ENCODE measurements around the gene GATB. TPM values are rescaled to one million over a fixed set of nuclear protein-coding genes. Genes with fewer than 3 reads are reported as not detected.

Gene GATB
- total and polyA plus RNA-seq, 2 experiments from 2014 or later = 17.7 to 18.9 TPM

DNA sequence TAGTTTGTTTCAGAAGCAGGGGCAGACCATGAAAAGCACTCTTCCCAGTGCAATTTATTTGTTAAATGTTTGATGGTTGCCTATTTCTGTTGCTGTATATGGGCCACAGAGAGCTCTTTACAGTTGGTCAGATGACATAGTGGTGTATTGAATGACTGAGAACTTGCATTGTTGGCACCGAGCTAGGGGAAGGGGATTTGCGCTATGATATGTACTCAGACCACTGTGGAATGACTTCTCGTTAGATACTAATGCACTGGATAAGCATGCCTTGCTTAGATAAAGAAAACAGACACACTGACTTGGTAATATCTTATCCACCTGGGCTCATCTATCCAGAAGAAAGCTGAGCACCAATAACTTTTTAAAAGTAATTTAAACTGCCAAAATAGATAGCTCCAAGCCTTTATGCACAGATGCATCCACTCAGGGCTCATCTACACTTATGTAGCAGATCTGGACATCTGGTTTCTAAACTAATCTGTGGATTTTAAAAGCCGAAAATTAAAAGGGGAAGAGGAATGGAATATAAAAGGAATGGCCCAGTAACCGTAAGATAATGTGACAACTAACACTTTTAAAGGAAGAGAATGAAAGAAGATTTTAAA lies 132.7 kb downstream of the GATB start:
- Mint-ChIP-seq H3K27me3 (ENCODE audit: insufficient read depth, low read depth, poor library complexity) (no peaks in the 10 kb centered on the region), H3K27ac (no peak overlapping the region), H3K36me3 (ENCODE audit: low read depth) (peaks cover 6% of the 10 kb centered on the region; the same call in 2 of the 3 replicates), H3K9me3 (no peaks in the 10 kb centered on the region), H3K4me3 (no peak overlapping the region), H3K4me1 (peaks cover 13% of the 10 kb centered on the region)
- Histone ChIP-seq H3K79me2 (replicated peaks; ENCODE audit: insufficient read depth) (no peaks in the 10 kb centered on the region; the same call in 1 of the 2 replicates), H3K27me3 (ENCODE audit: insufficient read depth) (no peaks in the 10 kb centered on the region), H4K20me1 (replicated peaks; ENCODE audit: insufficient read depth) (no peaks in the 10 kb centered on the region; the same call in 1 of the 2 replicates), H3K36me3 (ENCODE audit: insufficient read depth) (no peaks in the 10 kb centered on the region), H3K4me3 (no peak overlapping the region), H3K9me2 (ENCODE audit: insufficient read depth) (no peaks in the 10 kb centered on the region), H3K4me1 (ENCODE audit: insufficient read depth) (peaks cover 5% of the 10 kb centered on the region), H3F3A (replicated peaks; ENCODE audit: low read depth) (no peaks in the 10 kb centered on the region), H3K4me2 (no peak overlapping the region), H3K27ac (ENCODE audit: low read depth) (no peak overlapping the region), H2AFZ (no peak overlapping the region)
- DNase-seq (ENCODE audit: low spot score) (no peak), ATAC-seq (no peak)
- TF ChIP-seq, protein P1, sequence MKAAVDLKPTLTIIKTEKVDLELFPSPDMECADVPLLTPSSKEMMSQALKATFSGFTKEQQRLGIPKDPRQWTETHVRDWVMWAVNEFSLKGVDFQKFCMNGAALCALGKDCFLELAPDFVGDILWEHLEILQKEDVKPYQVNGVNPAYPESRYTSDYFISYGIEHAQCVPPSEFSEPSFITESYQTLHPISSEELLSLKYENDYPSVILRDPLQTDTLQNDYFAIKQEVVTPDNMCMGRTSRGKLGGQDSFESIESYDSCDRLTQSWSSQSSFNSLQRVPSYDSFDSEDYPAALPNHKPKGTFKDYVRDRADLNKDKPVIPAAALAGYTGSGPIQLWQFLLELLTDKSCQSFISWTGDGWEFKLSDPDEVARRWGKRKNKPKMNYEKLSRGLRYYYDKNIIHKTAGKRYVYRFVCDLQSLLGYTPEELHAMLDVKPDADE (IDR thresholded peaks at IDR 0.05) = no peak
- TF ChIP-seq POLR2AphosphoS5 (IDR thresholded peaks at IDR 0.05; ENCODE audit: low read depth) (no peak), STAT1 (IDR thresholded peaks at IDR 0.05; ENCODE audit: unreplicated experiment) (no peak), ZNF114 (CRISPR knock-in tag; IDR thresholded peaks at IDR 0.05) (no peak), JUNB (IDR thresholded peaks at IDR 0.05; ENCODE audit: unreplicated experiment) (no peak), CREB1 (CRISPR knock-in tag; IDR thresholded peaks at IDR 0.05; ENCODE audit: low read depth) (no peak), ZNF331 (CRISPR knock-in tag; IDR thresholded peaks at IDR 0.05; ENCODE audit: low read depth) (no peak), EZH2phosphoT487 (IDR thresholded peaks at IDR 0.05; ENCODE audit: unreplicated experiment) (no peak), EZH2 (IDR thresholded peaks at IDR 0.05; ENCODE audit: low read depth, unreplicated experiment) (no peak), NANOG (IDR thresholded peaks at IDR 0.05; ENCODE audit: borderline replicate concordance) (no peak)
- TF ChIP-seq, protein P2, sequence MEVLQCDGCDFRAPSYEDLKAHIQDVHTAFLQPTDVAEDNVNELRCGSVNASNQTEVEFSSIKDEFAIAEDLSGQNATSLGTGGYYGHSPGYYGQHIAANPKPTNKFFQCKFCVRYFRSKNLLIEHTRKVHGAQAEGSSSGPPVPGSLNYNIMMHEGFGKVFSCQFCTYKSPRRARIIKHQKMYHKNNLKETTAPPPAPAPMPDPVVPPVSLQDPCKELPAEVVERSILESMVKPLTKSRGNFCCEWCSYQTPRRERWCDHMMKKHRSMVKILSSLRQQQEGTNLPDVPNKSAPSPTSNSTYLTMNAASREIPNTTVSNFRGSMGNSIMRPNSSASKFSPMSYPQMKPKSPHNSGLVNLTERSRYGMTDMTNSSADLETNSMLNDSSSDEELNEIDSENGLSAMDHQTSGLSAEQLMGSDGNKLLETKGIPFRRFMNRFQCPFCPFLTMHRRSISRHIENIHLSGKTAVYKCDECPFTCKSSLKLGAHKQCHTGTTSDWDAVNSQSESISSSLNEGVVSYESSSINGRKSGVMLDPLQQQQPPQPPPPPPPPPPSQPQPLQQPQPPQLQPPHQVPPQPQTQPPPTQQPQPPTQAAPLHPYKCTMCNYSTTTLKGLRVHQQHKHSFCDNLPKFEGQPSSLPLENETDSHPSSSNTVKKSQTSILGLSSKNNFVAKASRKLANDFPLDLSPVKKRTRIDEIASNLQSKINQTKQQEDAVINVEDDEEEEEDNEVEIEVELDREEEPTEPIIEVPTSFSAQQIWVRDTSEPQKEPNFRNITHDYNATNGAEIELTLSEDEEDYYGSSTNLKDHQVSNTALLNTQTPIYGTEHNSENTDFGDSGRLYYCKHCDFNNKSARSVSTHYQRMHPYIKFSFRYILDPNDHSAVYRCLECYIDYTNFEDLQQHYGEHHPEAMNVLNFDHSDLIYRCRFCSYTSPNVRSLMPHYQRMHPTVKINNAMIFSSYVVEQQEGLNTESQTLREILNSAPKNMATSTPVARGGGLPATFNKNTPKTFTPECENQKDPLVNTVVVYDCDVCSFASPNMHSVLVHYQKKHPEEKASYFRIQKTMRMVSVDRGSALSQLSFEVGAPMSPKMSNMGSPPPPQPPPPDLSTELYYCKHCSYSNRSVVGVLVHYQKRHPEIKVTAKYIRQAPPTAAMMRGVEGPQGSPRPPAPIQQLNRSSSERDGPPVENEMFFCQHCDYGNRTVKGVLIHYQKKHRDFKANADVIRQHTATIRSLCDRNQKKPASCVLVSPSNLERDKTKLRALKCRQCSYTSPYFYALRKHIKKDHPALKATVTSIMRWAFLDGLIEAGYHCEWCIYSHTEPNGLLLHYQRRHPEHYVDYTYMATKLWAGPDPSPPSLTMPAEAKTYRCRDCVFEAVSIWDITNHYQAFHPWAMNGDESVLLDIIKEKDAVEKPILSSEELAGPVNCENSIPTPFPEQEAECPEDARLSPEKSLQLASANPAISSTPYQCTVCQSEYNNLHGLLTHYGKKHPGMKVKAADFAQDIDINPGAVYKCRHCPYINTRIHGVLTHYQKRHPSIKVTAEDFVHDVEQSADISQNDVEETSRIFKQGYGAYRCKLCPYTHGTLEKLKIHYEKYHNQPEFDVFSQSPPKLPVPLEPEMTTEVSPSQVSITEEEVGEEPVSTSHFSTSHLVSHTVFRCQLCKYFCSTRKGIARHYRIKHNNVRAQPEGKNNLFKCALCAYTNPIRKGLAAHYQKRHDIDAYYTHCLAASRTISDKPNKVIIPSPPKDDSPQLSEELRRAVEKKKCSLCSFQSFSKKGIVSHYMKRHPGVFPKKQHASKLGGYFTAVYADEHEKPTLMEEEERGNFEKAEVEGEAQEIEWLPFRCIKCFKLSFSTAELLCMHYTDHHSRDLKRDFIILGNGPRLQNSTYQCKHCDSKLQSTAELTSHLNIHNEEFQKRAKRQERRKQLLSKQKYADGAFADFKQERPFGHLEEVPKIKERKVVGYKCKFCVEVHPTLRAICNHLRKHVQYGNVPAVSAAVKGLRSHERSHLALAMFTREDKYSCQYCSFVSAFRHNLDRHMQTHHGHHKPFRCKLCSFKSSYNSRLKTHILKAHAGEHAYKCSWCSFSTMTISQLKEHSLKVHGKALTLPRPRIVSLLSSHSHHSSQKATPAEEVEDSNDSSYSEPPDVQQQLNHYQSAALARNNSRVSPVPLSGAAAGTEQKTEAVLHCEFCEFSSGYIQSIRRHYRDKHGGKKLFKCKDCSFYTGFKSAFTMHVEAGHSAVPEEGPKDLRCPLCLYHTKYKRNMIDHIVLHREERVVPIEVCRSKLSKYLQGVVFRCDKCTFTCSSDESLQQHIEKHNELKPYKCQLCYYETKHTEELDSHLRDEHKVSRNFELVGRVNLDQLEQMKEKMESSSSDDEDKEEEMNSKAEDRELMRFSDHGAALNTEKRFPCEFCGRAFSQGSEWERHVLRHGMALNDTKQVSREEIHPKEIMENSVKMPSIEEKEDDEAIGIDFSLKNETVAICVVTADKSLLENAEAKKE (CRISPR knock-in tag; IDR thresholded peaks at IDR 0.05) = no peak
- TF ChIP-seq, protein P3, sequence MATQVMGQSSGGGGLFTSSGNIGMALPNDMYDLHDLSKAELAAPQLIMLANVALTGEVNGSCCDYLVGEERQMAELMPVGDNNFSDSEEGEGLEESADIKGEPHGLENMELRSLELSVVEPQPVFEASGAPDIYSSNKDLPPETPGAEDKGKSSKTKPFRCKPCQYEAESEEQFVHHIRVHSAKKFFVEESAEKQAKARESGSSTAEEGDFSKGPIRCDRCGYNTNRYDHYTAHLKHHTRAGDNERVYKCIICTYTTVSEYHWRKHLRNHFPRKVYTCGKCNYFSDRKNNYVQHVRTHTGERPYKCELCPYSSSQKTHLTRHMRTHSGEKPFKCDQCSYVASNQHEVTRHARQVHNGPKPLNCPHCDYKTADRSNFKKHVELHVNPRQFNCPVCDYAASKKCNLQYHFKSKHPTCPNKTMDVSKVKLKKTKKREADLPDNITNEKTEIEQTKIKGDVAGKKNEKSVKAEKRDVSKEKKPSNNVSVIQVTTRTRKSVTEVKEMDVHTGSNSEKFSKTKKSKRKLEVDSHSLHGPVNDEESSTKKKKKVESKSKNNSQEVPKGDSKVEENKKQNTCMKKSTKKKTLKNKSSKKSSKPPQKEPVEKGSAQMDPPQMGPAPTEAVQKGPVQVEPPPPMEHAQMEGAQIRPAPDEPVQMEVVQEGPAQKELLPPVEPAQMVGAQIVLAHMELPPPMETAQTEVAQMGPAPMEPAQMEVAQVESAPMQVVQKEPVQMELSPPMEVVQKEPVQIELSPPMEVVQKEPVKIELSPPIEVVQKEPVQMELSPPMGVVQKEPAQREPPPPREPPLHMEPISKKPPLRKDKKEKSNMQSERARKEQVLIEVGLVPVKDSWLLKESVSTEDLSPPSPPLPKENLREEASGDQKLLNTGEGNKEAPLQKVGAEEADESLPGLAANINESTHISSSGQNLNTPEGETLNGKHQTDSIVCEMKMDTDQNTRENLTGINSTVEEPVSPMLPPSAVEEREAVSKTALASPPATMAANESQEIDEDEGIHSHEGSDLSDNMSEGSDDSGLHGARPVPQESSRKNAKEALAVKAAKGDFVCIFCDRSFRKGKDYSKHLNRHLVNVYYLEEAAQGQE (IDR thresholded peaks at IDR 0.05; ENCODE audit: unreplicated experiment) = no peak
- TF ChIP-seq, protein P4, sequence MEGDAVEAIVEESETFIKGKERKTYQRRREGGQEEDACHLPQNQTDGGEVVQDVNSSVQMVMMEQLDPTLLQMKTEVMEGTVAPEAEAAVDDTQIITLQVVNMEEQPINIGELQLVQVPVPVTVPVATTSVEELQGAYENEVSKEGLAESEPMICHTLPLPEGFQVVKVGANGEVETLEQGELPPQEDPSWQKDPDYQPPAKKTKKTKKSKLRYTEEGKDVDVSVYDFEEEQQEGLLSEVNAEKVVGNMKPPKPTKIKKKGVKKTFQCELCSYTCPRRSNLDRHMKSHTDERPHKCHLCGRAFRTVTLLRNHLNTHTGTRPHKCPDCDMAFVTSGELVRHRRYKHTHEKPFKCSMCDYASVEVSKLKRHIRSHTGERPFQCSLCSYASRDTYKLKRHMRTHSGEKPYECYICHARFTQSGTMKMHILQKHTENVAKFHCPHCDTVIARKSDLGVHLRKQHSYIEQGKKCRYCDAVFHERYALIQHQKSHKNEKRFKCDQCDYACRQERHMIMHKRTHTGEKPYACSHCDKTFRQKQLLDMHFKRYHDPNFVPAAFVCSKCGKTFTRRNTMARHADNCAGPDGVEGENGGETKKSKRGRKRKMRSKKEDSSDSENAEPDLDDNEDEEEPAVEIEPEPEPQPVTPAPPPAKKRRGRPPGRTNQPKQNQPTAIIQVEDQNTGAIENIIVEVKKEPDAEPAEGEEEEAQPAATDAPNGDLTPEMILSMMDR (conservative IDR thresholded peaks at IDR 0.05; ENCODE audit: low read depth in 2 of 2) = no peak
